G401 (cell line): ENCODE measurements around the gene DNAAF2. TPM values are rescaled to one million over a fixed set of nuclear protein-coding genes. Genes with fewer than 3 reads are reported as not detected.
"Not testable (repeated sequence)": the region's sequence is repeated elsewhere in the genome, so short reads cannot be mapped to it uniquely, and the experiment has no call there.

Experiments
- DNase-seq: peaks from one replicate; pipeline ENCODE4 v3.0.0-alpha.2; 2015; ENCODE audit warnings: low spot score
- in situ Hi-C: cut with HindIII; loops from 2 replicates; pipeline ENCODE4 v1.10.0; 2016; ENCODE audit warnings: low sequenced_read_pairs, mixed read lengths
- total RNA-seq: library from RNA; depleted of rRNA; stranded (reverse); fragments of >200 nt; shearing (Covaris generic); gene quantifications from 2 replicates; pipeline ENCODE4 v1.2.3, GENCODE V29; 2014; rRNA removed

Gene DNAAF2
- total RNA-seq, 1 experiment from 2014 or later: 16.2 TPM

DNA sequence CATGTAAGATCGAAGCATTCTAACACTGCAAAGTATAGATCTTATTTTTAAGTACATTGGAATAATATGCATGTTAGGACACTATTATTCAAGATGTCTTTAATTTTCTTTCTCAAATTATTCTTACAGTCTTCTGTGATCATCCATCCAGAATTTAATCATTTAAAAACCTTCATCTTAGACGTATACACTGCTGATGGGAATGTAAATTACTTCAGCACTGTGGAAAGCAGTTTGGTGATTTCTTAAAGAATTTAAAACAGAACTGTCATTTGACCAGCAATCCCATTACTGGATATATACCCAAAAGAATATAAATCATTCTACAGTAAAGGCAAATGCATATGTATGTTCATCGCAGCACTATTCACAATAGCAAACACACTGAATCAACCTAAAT lies 45.7 kb downstream of the DNAAF2 start:
- in situ Hi-C loops: no loop called here

GRCh38 chr14:49586673-49587460 lies 48.2 kb downstream of the DNAAF2 start:
- in situ Hi-C loops: no loop called here
- peak; percentile 71 for DNase-seq

More for the DNA sequence above, 45.7 kb downstream of the DNAAF2 start:
- no peak for DNase-seq

DNA sequence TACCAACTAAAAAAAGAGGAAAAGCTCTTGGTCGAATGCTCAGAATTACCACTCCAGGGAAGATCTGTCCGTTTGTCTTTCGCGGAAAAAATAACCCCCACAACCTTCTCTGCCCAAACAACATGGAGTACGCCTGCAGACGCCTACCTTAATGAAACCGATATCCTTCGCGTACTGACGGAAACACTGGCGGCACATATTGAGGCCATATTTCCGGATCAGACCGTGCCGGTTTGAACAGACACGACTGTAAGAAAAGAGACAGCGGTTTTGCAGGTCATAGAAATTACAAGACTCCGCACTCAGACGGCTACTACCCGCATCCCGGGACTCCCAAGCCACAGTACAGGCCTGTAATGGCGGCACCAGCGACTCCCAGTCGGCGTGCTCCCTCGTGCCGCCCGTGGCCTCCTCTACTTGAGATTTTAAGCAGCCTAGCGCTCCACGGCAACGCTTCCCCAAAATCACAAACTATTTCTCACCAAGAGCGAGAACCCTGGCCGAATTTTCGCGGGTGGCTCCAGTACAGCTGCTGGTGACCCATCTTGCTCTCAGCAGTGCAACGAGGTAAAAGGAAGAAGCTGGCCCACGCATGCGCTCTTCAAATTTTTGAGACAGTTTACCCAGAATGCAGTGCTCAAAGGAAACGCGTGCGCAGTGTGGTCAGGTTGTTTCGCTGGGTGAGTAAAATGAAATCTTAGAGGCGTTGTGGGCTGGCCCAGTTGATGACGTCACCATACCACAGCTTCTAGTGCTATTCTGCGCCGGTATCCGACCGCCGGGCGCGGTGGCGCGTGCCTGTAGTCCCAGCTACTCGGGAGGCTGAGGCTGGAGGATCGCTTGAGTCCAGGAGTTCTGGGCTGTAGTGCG lies 49.0 kb downstream of the DNAAF2 start, which contains the start of gene RPS29:
Gene RPS29 (minus strand): TSS at position 578 of the 870 bp plus-strand sequence. CDS start 34 bp downstream, at position 544.
- DNase-seq: peak; percentile 98
- in situ Hi-C loops: no loop called here

- DNase-seq, in situ Hi-C loops: not testable (repeated sequence)
Observed at GRCh38 chr14:49584981-49585640, 49.9 kb downstream of the DNAAF2 start.

DNA sequence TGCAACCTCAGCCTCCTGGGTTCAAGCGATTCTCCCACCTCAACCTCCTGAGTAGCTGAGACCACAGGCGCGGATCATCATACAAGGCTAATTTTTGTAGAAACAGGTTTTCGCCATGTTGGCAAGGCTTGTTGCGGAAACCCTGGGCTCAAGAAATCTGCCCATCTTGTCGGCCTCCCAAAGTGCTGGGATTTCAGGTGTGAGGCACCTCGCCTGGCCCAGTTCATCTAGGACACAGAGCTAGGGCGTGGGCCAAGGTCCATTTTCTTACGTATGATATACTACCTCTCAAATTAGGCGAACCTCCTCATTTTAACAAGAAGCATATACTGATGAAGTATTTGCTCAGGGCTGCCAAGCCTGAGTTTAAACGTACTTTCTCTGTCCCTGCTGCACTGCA lies 51.0 kb downstream of the DNAAF2 start:
- no peak for DNase-seq
- in situ Hi-C loops: no loop called here

DNA sequence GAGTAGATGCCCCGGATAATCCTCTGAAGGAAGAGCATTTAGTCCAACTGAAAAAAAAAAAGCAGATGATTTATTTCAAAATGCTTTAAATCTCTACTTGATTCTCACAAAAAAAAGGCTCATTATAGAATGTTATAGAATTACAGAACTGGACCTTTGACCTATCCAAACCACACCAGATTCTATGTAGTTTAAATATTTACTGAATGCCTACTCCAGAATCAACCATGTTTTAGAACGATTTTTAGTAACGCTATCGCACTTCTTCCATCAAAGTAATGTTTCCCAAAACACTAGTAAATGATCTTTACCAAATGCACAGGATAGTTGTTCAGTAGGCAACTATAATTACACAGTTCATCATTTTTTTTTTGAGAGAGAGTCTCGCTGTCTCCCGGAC lies 51.4 kb downstream of the DNAAF2 start:
- in situ Hi-C loops: no loop called here
- DNase-seq: no peak

DNA sequence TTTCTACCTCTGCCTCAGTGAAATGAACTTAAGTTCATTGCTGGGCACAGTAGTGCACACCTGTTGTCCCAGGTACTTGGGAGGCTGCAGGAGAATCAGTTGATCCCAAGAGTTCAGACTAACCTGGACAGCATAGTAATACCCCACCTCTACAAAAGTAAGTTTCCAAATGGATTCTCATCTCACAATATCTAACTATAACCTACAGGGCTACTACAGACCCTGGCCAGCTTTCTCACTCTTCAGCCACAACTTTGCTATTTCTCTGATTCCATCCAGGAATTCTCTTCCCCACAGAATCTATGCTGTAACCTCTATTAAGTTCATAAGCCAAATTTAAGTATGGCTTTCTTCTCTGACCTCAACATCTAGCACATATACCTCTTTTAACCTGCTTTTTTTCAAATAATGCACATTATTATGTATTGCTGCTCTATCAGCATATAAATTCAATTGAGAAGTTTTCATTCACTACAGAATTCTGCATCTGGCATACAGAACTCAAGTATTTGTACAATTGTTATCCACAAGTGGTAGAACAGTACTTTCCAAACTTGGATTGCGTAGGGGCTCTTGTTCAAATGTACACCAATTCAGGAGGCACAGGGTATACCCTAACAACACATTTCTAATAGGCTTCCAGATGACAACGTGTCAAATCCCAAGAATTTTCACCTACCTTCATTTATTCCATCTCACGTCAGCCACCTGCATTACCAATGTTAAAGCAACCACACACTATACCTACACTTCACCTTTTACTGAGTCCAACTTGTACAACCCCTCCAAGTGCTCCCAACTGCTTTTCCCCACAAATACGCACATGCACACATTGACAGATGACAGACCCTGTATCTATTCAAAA lies 52.7 kb downstream of the DNAAF2 start:
- in situ Hi-C loops: no loop called here
- no peak for DNase-seq

- DNase-seq: no peak
- in situ Hi-C loops: no loop called here
Observed at GRCh38 chr14:49581209-49582112, 53.6 kb downstream of the DNAAF2 start.

GRCh38 chr14:49579841-49580240 lies 55.2 kb downstream of the DNAAF2 start:
- in situ Hi-C loops: no loop called here
- no peak for DNase-seq

GRCh38 chr14:49578141-49578540 lies 56.9 kb downstream of the DNAAF2 start:
- in situ Hi-C loops: no loop called here
- no peak for DNase-seq

Other genes starting within 250 kb of the DNAAF2 start
- gene RPS29, start 48.9 kb downstream of the DNAAF2 start, total RNA-seq: 3,018 and 4,408 TPM in 2 replicates
- 28.6 and 41.1 TPM in 2 replicates for gene LRR1, start 36.3 kb downstream of the DNAAF2 start, total RNA-seq
- 173 and 210 TPM in 2 replicates for gene RPL36AL, start 14.6 kb downstream of the DNAAF2 start, total RNA-seq
- gene MGAT2, start 14.4 kb downstream of the DNAAF2 start, total RNA-seq: 47.9 and 58.3 TPM in 2 replicates
- gene POLE2, start 53.0 kb upstream of the DNAAF2 start, total RNA-seq: 43.9 and 69.6 TPM in 2 replicates
- gene KLHDC1, start 57.9 kb upstream of the DNAAF2 start, total RNA-seq: 0.85 and 1.0 TPM in 2 replicates
- gene KLHDC2, start 132.9 kb upstream of the DNAAF2 start, total RNA-seq: 48.8 and 83.5 TPM in 2 replicates
- 31.1 and 61.2 TPM in 2 replicates for gene NEMF, start 217.5 kb upstream of the DNAAF2 start, total RNA-seq